Head of caudate nucleus (tissue), 42 donors: ENCODE results near the gene SOCS7.

Source experiments
- DNase-seq, 42 donors: peaks; one replicate each; pipeline versions ENCODE4 v3.0.0 to v3.0.0-alpha.2; 2020 to 2021; ENCODE audit warnings: mixed read lengths in 7 of 42
- intact Hi-C: fragments of 100-400 bp; cut with DNase I; formaldehyde crosslinking; loops from one replicate; pipeline ENCODE4 v1.15.0; 2022

Gene SOCS7

DNA sequence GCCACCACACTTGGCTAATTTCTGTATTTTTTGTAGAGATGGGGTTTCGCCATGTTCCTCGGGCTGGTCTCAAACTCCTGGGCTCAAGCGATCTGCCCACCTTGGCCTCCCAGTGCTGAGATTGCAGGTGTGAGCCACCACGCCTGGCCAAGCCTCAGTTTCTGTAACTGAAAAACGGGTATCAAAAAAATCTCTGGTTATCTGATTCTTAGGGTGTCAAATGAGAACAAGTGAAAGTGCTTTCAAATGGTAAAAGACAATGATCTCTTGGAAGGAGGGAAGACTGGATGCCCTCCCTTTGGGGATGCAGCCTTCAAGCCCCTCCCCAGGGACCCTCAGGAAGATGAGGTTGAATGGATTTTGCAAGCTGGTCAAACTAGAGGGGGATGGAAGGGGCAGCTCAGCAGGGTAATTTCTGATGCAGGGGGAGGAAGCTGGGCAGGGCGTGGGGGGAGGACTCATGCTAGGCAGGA is 98.9 kb downstream of the SOCS7 start:
- DNase-seq: no peak
- intact Hi-C loops: no loop called here

GRCh38 chr17:38451030-38451839 is 99.6 kb downstream of the SOCS7 start:
- intact Hi-C loops: no loop called here
- DNase-seq: no peak

DNA sequence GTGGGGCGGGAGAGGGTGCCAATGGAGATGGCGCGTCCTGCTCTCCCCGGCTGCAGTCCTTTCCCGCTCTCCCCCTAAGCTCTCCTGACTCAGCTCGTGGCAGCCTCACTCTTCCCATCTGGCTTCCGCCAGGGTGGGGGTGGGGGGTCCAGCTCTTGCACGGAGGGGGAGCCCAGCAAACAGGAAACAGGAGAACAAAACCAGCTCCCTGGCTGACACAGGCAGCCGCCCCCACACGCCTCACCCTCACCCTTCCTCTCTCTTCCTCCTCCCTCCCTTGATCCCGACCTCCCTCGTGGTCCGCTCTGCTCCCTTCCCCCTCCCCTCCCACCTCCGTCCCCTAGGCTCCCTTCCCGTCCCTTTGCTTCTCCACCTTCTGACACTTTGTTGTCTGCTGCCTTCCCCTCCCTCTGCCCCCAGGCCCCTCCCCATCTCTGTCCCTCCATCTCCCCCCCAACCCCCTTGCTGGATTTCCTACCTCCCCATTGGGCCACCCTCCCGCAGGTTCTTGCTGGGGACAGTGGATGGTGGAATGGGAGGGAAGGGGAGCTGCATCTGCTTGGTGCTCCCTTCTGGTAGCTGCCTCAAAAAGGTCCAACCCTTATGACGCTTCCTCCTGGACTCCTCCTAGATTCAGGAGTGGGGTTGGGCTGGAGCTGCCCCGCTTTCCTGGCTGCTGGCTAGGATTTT is 100.3 kb downstream of the SOCS7 start:
- intact Hi-C loops: no loop called here
- DNase-seq: peak in 16 of 42 donors; percentile 37 to 84 (median 56)

GRCh38 chr17:38452719-38453118 is 101.1 kb downstream of the SOCS7 start:
- no peak for DNase-seq
- intact Hi-C loops: no loop called here

DNA sequence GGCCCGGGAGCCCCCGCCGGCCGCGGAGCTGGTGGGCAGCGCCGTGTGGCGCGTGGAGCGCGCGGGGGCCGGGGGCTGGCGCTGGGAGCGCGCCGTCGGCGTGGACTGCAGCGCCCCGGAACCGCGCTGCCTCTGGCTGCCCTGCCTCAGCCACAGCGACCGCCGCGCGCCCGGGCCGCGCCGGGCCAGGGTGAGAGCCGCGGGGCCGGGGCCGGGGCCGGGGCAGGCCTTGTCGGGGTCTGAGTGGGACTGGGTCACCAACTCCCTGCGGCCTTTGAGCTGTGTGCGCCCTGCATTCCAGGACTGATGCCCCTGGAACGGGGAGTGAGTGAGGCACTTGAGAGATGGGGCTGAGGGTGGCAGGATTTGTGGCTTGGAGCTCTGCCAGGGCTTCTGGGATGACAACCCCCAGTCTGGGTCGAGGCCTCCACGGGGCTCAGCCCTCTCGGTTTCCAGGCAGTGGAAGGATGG is 102.3 kb downstream of the SOCS7 start:
- peak in 15 of 42 donors; percentile 32 to 77 (median 48) for DNase-seq
- intact Hi-C loops: no loop called here

DNA sequence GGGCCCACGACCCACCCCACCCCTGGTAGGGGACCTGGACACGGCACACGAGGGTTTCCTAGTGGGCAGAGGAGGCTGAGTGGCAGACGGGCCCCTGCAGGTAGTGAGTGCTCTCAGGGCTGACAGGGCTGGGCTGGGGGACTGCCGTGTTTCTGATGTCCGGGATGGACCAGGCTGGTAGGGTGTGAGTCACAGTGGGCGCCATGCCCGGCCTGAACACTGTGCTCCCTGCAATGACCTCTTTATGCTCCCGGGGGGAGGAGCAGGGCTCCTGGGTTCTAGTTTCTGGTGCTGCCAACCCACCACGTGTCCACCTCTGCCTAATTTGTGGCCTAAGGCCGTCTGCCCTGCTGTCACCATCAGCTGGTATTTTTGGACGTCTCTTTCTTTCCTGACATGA is 102.9 kb downstream of the SOCS7 start:
- intact Hi-C loops: no loop called here

More for the DNA sequence above, 102.9 kb downstream of the SOCS7 start:
- peak; percentile 81 to 98 (median 94) for DNase-seq
